Tibial nerve (tissue), 4 donors: ENCODE results near the gene ACOT6.

Source experiments
- CTCF ChIP-seq, 5 experiments: fragments of 200-600 bp in 3 of 5; fragments of 450-650 bp in 2 of 5; sonication (generic) in 3 of 5; IDR thresholded peaks; one replicate each; pipeline ENCODE4 v1.5.1; 2016 to 2019; ENCODE audit warnings: antibody characterized with exemption in 5 of 5, mild to moderate bottlenecking in 3 of 5, moderate library complexity in 2 of 5
- EP300 ChIP-seq, 2 donors: sonication (generic); formaldehyde crosslinking; IDR thresholded peaks; one replicate each; pipeline ENCODE4 v1.6.1; 2017; ENCODE audit warnings: antibody characterized with exemption in 2 of 2, mild to moderate bottlenecking in 1 of 2

GRCh38 chr14:73645248-73645610 is 32.9 kb downstream of the ACOT6 start:
- no peak for TF ChIP-seq CTCF (IDR thresholded peaks at IDR 0.05)
- TF ChIP-seq EP300 (IDR thresholded peaks at IDR 0.05) = no peak
